Renal cortex interstitium (tissue), 11 donors: Measurements from ENCODE around the gene PCSK2. TPM values are rescaled to one million over a fixed set of nuclear protein-coding genes. Genes with fewer than 3 reads are reported as not detected.

Source experiments
- DNase-seq, 11 donors: peaks; one replicate each; pipeline ENCODE4 v3.0.0-alpha.2; 2013; ENCODE audit warnings: low read depth in 9 of 11, low spot score in 4 of 11; ENCODE audit errors: extremely low read depth in 1 of 11
- polyA plus RNA-seq, 3 donors: library from polyadenylated mRNA; unstranded; fragments of 120-200 nt; gene quantifications; one replicate each; pipeline ENCODE4 v1.2.1, GENCODE V29; 2013; ENCODE audit not compliant: insufficient read length in 3 of 3

PCSK2 gene
- polyA plus RNA-seq, 3 donors, result 0.48 to 1.2 (median 0.51) TPM

GRCh38 chr20:17460119-17460518, 233.3 kb downstream of the PCSK2 start:
- no peak for DNase-seq

GRCh38 chr20:17461941-17462340, 235.1 kb downstream of the PCSK2 start:
- DNase-seq, result no peak

GRCh38 chr20:17463711-17464110, 236.9 kb downstream of the PCSK2 start:
- DNase-seq, result no peak

- no peak for DNase-seq
These were observed 238.4 kb downstream of the PCSK2 start for GRCh38 chr20:17465236-17465635.

- no peak for DNase-seq
These were observed 239.8 kb downstream of the PCSK2 start for GRCh38 chr20:17466641-17467040.

GRCh38 chr20:17467120-17467655, 240.3 kb downstream of the PCSK2 start:
- DNase-seq, result no peak

- DNase-seq, result no peak
These were observed 241.4 kb downstream of the PCSK2 start for GRCh38 chr20:17468073-17468840.

GRCh38 chr20:17469246-17470030, 242.6 kb downstream of the PCSK2 start:
- no peak for DNase-seq

- DNase-seq, result no peak
These were observed 243.7 kb downstream of the PCSK2 start for GRCh38 chr20:17470521-17470920.

GRCh38 chr20:17470973-17471372, 244.1 kb downstream of the PCSK2 start:
- DNase-seq, result no peak

- no peak for DNase-seq
These were observed 244.9 kb downstream of the PCSK2 start for GRCh38 chr20:17471606-17472187.

- no peak for DNase-seq
These were observed 246.8 kb downstream of the PCSK2 start for GRCh38 chr20:17473659-17474058.

- DNase-seq, result no peak
These were observed 252.3 kb downstream of the PCSK2 start for GRCh38 chr20:17479063-17479657.

GRCh38 chr20:17480696-17481095, 253.9 kb downstream of the PCSK2 start:
- DNase-seq, result no peak

- no peak for DNase-seq
These were observed 254.8 kb downstream of the PCSK2 start for GRCh38 chr20:17481661-17482060.

- no peak for DNase-seq
These were observed 255.7 kb downstream of the PCSK2 start for GRCh38 chr20:17482536-17482935.

- no peak for DNase-seq
These were observed 258.2 kb downstream of the PCSK2 start for GRCh38 chr20:17485017-17485416.

- DNase-seq, result no peak
These were observed 262.2 kb downstream of the PCSK2 start for GRCh38 chr20:17488916-17489600.

GRCh38 chr20:17490501-17490900, 263.7 kb downstream of the PCSK2 start:
- no peak for DNase-seq
